ENCODE data around the gene CDK11A.
"Not testable (repeated sequence)": the region's sequence is repeated elsewhere in the genome, so short reads cannot be mapped to it uniquely, and the experiment has no call there.

The CDK11A gene

DNA sequence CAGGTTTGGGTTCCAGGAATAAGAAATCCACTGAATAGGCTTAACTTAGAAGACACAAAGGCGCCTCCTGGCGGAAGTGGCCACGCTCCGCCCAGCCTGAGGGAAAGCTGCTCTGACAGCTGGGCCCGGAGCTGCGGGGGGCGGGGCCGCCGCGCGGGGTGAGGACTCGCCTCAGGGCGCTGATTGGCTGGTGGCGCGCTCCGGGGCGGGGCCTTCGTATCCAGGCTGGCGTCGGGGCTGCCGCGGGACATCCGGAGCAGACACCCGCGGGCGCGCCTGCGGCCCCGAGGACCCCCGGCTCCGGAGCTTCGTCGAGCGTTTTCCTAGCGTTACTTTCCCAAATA, 22.4 kb upstream of the CDK11A start:
- H3K9ac ChIP-seq (ENCODE audit: low read length); H4K91ac ChIP-seq (ENCODE audit: low read depth, low read length); H3K4ac ChIP-seq (ENCODE audit: low read depth, low read length); H3K9me3 ChIP-seq (ENCODE audit: insufficient read depth, low read depth, low read length); H4K12ac ChIP-seq (ENCODE audit: low read depth, low read length); H2AFZ ChIP-seq (ENCODE audit: insufficient read depth, low read length, poor library complexity); H3K23ac ChIP-seq (ENCODE audit: low read length); H3K36me3 ChIP-seq (ENCODE audit: control insufficient read depth in 1 of 2, insufficient read depth in 2 of 2, low read length in 2 of 2); H2BK5ac ChIP-seq (ENCODE audit: low read depth, low read length, poor library complexity); H3K79me1 ChIP-seq (ENCODE audit: low read length); H3K18ac ChIP-seq (ENCODE audit: low read length); H3K27me3 ChIP-seq (ENCODE audit: insufficient read depth, low read length); DNase-seq; H3K14ac ChIP-seq (ENCODE audit: low read length); H3K4me3 ChIP-seq (ENCODE audit: low read depth, low read length); H2BK12ac ChIP-seq (ENCODE audit: low read length); H3K4me1 ChIP-seq (ENCODE audit: control insufficient read depth in 1 of 2, insufficient read depth in 2 of 2, low read length in 2 of 2); H2AK5ac ChIP-seq (ENCODE audit: low read length); H2BK120ac ChIP-seq (ENCODE audit: insufficient read depth, low read length, poor library complexity); H3K79me2 ChIP-seq (ENCODE audit: control insufficient read depth, insufficient read depth, low read length, poor library complexity): not testable (repeated sequence)
- peak overlapping the region; percentile 52 for H3K4me2 ChIP-seq (ENCODE audit: low read length)
- H3K27ac ChIP-seq (ENCODE audit: low read depth, low read length): peak overlapping the region; percentile 95
- WGBS (ENCODE audit: extremely low coverage, insufficient coverage, insufficient read length): no CpG with 5 or more reads among the region's 35 CpGs
- H4K8ac ChIP-seq (ENCODE audit: low read depth, low read length): peak overlapping the region; percentile 9

DNA sequence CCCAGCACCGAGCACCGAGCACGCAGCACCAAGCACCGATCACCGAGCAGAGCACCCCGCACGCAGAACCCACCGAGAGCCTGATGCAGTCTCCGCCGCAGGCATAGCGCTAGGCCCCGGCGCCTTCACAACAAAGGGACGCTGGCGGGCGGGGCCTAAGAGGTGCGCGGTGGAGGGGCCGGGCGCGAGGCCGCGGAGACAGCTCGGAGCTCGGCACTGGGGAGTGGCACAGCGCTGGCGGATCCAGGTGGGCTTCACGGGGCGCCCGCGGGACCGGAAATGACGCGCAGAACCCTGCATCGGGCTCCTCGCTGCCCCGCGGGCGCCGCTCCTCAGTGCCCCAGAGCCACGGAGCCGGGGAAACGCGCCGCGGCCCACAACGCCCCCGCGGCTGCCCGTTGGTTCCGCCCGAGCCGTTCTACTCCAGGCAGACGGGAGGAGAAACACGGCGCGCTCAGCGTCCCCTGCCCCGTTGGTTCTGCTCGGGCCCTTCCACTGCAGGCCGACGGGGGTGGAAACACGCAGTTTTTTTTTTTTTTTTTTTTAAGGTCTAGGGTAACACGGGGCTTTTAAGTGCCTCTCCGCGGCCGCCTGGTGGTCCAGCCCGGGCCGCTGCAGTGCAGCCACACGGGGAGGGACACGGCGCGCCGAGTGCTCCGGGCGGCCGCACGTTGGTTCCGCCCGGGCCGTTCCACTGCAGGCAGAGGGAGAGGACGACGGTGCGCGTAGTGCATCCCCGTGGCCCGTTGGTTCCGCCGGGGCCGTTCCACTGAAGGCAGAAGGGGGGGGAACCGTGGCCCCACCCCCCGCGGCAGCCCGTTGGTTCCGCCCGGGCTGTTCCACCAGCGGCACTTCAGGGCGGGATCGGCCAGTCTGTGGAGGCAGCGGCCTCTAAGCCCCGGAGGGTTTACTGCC, 21.8 kb upstream of the CDK11A start:
- DNase-seq: peak; percentile 41 to 42
- Histone ChIP-seq H4K8ac (ENCODE audit: low read depth, low read length) (peak overlapping the region; percentile 74), H3K14ac (ENCODE audit: low read length) (peak overlapping the region; percentile 74), H4K91ac (ENCODE audit: low read depth, low read length) (peak overlapping the region; percentile 77), H3K4me2 (ENCODE audit: low read length) (peak overlapping the region; percentile 52), H3K4ac (ENCODE audit: low read depth, low read length) (peak overlapping the region; percentile 21), H2BK5ac (ENCODE audit: low read depth, low read length, poor library complexity) (peak overlapping the region; percentile 81), H3K18ac (ENCODE audit: low read length) (peak overlapping the region; percentile 71), H4K12ac (ENCODE audit: low read depth, low read length) (peak overlapping the region; percentile 87), H3K4me3 (ENCODE audit: low read depth, low read length) (peak overlapping the region; percentile 77), H3K27ac (ENCODE audit: low read depth, low read length) (peak overlapping the region; percentile 95), H2BK120ac (ENCODE audit: insufficient read depth, low read length, poor library complexity) (peak overlapping the region; percentile 76)
- H3K9ac ChIP-seq (ENCODE audit: low read length); H3K9me3 ChIP-seq (ENCODE audit: insufficient read depth, low read depth, low read length); H3K36me3 ChIP-seq (ENCODE audit: control insufficient read depth in 1 of 2, insufficient read depth in 2 of 2, low read length in 2 of 2); H3K4me1 ChIP-seq (ENCODE audit: control insufficient read depth in 1 of 2, insufficient read depth in 2 of 2, low read length in 2 of 2); H3K79me1 ChIP-seq (ENCODE audit: low read length); H2BK12ac ChIP-seq (ENCODE audit: low read length); H3K27me3 ChIP-seq (ENCODE audit: insufficient read depth, low read length); H3K23ac ChIP-seq (ENCODE audit: low read length); H3K79me2 ChIP-seq (ENCODE audit: control insufficient read depth, insufficient read depth, low read length, poor library complexity); H2AFZ ChIP-seq (ENCODE audit: insufficient read depth, low read length, poor library complexity); H2AK5ac ChIP-seq (ENCODE audit: low read length): not testable (repeated sequence)
- no CpG with 5 or more reads among the region's 101 CpGs for WGBS (ENCODE audit: extremely low coverage, insufficient coverage, insufficient read length)

DNA sequence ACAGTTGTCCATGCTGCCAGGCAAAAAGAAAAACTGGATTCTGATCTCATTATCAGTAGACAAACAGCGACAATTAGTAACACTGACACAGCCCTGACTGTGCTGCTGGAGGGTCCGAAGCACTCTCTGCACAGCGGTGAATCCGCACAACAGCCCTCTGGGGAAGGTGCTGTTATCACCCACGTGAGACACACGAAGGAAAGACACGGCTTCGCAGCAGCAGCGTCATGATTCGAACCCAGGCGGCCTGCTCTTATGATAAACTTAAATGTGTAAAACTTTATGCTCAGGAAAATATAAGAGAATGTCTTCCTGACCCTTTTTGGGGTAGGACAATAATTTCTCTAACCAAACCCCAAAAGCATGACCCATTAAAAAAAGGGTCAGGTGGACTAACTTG, 18.4 kb upstream of the CDK11A start:
- H2AFZ ChIP-seq (ENCODE audit: insufficient read depth, low read length, poor library complexity); H3K9me3 ChIP-seq (ENCODE audit: insufficient read depth, low read depth, low read length); H3K79me2 ChIP-seq (ENCODE audit: control insufficient read depth, insufficient read depth, low read length, poor library complexity); H3K4me2 ChIP-seq (ENCODE audit: low read length); H4K8ac ChIP-seq (ENCODE audit: low read depth, low read length); H3K4ac ChIP-seq (ENCODE audit: low read depth, low read length); H3K9ac ChIP-seq (ENCODE audit: low read length); DNase-seq; H2BK120ac ChIP-seq (ENCODE audit: insufficient read depth, low read length, poor library complexity); H3K4me1 ChIP-seq (ENCODE audit: control insufficient read depth in 1 of 2, insufficient read depth in 2 of 2, low read length in 2 of 2); H2BK12ac ChIP-seq (ENCODE audit: low read length); H2BK5ac ChIP-seq (ENCODE audit: low read depth, low read length, poor library complexity); H3K27ac ChIP-seq (ENCODE audit: low read depth, low read length); H3K4me3 ChIP-seq (ENCODE audit: low read depth, low read length); H3K18ac ChIP-seq (ENCODE audit: low read length); H3K79me1 ChIP-seq (ENCODE audit: low read length); H2AK5ac ChIP-seq (ENCODE audit: low read length); H3K14ac ChIP-seq (ENCODE audit: low read length); H3K23ac ChIP-seq (ENCODE audit: low read length); H4K91ac ChIP-seq (ENCODE audit: low read depth, low read length); H4K12ac ChIP-seq (ENCODE audit: low read depth, low read length); H3K27me3 ChIP-seq (ENCODE audit: insufficient read depth, low read length): not testable (repeated sequence)
- WGBS (ENCODE audit: extremely low coverage, insufficient coverage, insufficient read length): no CpG with 5 or more reads among the region's 11 CpGs
- peaks cover 11 to 14% of the 10 kb centered on the region in 2 experiments for H3K36me3 ChIP-seq (ENCODE audit: control insufficient read depth in 1 of 2, insufficient read depth in 2 of 2, low read length in 2 of 2)

DNA sequence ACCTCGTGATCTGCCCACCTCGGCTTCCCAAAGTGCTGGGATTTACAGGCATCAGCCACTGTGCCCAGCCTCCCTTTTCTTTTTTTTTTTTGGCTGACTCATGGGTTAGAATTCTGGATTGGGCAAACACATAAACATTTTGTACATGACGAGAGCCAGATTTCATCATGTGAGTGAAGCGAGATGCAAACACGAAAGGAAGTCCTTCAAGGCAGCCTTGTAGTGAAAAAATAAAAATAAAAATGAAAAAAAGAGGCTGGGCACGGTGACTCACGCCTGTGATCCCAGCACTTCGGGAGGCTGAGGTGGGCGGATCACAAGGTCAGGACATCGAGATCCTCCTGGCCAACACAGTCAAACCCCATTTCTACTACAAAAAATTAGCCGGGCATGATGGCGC, 16.9 kb upstream of the CDK11A start:
- H3K4me3 ChIP-seq (ENCODE audit: low read depth, low read length); H3K4me1 ChIP-seq (ENCODE audit: control insufficient read depth in 1 of 2, insufficient read depth in 2 of 2, low read length in 2 of 2); H2BK5ac ChIP-seq (ENCODE audit: low read depth, low read length, poor library complexity); H3K9ac ChIP-seq (ENCODE audit: low read length); H4K12ac ChIP-seq (ENCODE audit: low read depth, low read length); H2BK120ac ChIP-seq (ENCODE audit: insufficient read depth, low read length, poor library complexity); H3K23ac ChIP-seq (ENCODE audit: low read length); H3K18ac ChIP-seq (ENCODE audit: low read length); H3K27ac ChIP-seq (ENCODE audit: low read depth, low read length); H3K4me2 ChIP-seq (ENCODE audit: low read length); H3K79me2 ChIP-seq (ENCODE audit: control insufficient read depth, insufficient read depth, low read length, poor library complexity); H2AK5ac ChIP-seq (ENCODE audit: low read length); H2BK12ac ChIP-seq (ENCODE audit: low read length); H2AFZ ChIP-seq (ENCODE audit: insufficient read depth, low read length, poor library complexity); H3K79me1 ChIP-seq (ENCODE audit: low read length); H3K4ac ChIP-seq (ENCODE audit: low read depth, low read length); H3K27me3 ChIP-seq (ENCODE audit: insufficient read depth, low read length); H3K14ac ChIP-seq (ENCODE audit: low read length); H4K91ac ChIP-seq (ENCODE audit: low read depth, low read length); H3K9me3 ChIP-seq (ENCODE audit: insufficient read depth, low read depth, low read length); H4K8ac ChIP-seq (ENCODE audit: low read depth, low read length): not testable (repeated sequence)
- peaks cover 18 to 20% of the 10 kb centered on the region in 2 experiments for H3K36me3 ChIP-seq (ENCODE audit: control insufficient read depth in 1 of 2, insufficient read depth in 2 of 2, low read length in 2 of 2)
- DNase-seq: peak; percentile 66 to 95
- WGBS (ENCODE audit: extremely low coverage, insufficient coverage, insufficient read length): no CpG with 5 or more reads among the region's 12 CpGs
